Mesothelial cell of epicardium (in vitro differentiated cells): ENCODE data around the gene KLHL26. TPM values are rescaled to one million over a fixed set of nuclear protein-coding genes. Genes with fewer than 3 reads are reported as not detected.

ENCODE experiments used
- DNase-seq, 2 experiments: peaks; one replicate each; pipeline ENCODE4 v3.0.0; 2021; ENCODE audit warnings: low spot score in 2 of 2; ENCODE audit not compliant: unreplicated experiment in 2 of 2
- H3K27ac Mint-ChIP-seq: 2 replicates; pipeline ENCODE4 v1.8.0; 2021; ENCODE audit warnings: mixed read lengths
- H3K27me3 Mint-ChIP-seq: 2 replicates; pipeline ENCODE4 v1.8.0; 2021; ENCODE audit warnings: low read depth, mixed read lengths
- H3K36me3 Mint-ChIP-seq: 2 replicates; pipeline ENCODE4 v1.8.0; 2021; ENCODE audit warnings: mixed read lengths
- H3K4me1 Mint-ChIP-seq: 2 replicates; pipeline ENCODE4 v1.8.0; 2021; ENCODE audit warnings: mixed read lengths
- H3K4me3 Mint-ChIP-seq: 2 replicates; pipeline ENCODE4 v1.8.0; 2021; ENCODE audit warnings: mild to moderate bottlenecking, moderate library complexity, mixed read lengths
- H3K9me3 Mint-ChIP-seq: 2 replicates; pipeline ENCODE4 v1.8.0; 2021; ENCODE audit warnings: mixed read lengths
- CTCF ChIP-seq: fragments of 200-600 bp; sonication (generic); IDR thresholded peaks from one replicate; pipeline ENCODE4 v1.5.0; 2021; ENCODE audit warnings: antibody characterized with exemption; ENCODE audit not compliant: unreplicated experiment
- total RNA-seq: library from RNA; stranded (reverse); gene quantifications from 3 replicates; pipeline ENCODE4 v1.2.1, GENCODE V29; 2021

The KLHL26 gene
- total RNA-seq, 1 donor from 2014 or later: 12.0 TPM

GRCh38 chr19:18666784-18667183 is 30.0 kb downstream of the KLHL26 start:
- no peak for TF ChIP-seq CTCF
- H3K4me3 Mint-ChIP-seq: no peak overlapping the region
- peaks cover 5% of the 10 kb centered on the region for H3K4me1 Mint-ChIP-seq
- DNase-seq: no peak
- H3K9me3 Mint-ChIP-seq: no peaks in the 10 kb centered on the region
- H3K27ac Mint-ChIP-seq: no peak overlapping the region
- peaks cover 14% of the 10 kb centered on the region for H3K36me3 Mint-ChIP-seq
- no peaks in the 10 kb centered on the region for H3K27me3 Mint-ChIP-seq

- Mint-ChIP-seq H3K9me3 (no peaks in the 10 kb centered on the region), H3K36me3 (peaks cover 14% of the 10 kb centered on the region), H3K27me3 (no peaks in the 10 kb centered on the region), H3K4me1 (peaks cover 5% of the 10 kb centered on the region), H3K4me3 (no peak overlapping the region), H3K27ac (no peak overlapping the region)
- no peak for TF ChIP-seq CTCF
- no peak for DNase-seq
Observed at GRCh38 chr19:18667531-18668251, 30.9 kb downstream of the KLHL26 start.

GRCh38 chr19:18668252-18668631 is 31.4 kb downstream of the KLHL26 start:
- no peak for DNase-seq
- H3K4me3 Mint-ChIP-seq: no peak overlapping the region
- no peaks in the 10 kb centered on the region for H3K27me3 Mint-ChIP-seq
- no peak overlapping the region for H3K27ac Mint-ChIP-seq
- TF ChIP-seq CTCF: no peak
- H3K9me3 Mint-ChIP-seq: no peaks in the 10 kb centered on the region
- peaks cover 14% of the 10 kb centered on the region for H3K36me3 Mint-ChIP-seq
- peaks cover 5% of the 10 kb centered on the region for H3K4me1 Mint-ChIP-seq

- no peak overlapping the region for H3K4me3 Mint-ChIP-seq
- H3K36me3 Mint-ChIP-seq: peaks cover 14% of the 10 kb centered on the region
- TF ChIP-seq CTCF: no peak
- peaks cover 5% of the 10 kb centered on the region for H3K4me1 Mint-ChIP-seq
- no peaks in the 10 kb centered on the region for H3K9me3 Mint-ChIP-seq
- no peak overlapping the region for H3K27ac Mint-ChIP-seq
- no peaks in the 10 kb centered on the region for H3K27me3 Mint-ChIP-seq
- no peak for DNase-seq
Observed at GRCh38 chr19:18668744-18669523, 32.1 kb downstream of the KLHL26 start.

- peaks cover 5% of the 10 kb centered on the region for H3K4me1 Mint-ChIP-seq
- no peak for TF ChIP-seq CTCF
- DNase-seq: no peak
- H3K9me3 Mint-ChIP-seq: no peaks in the 10 kb centered on the region
- no peak overlapping the region for H3K27ac Mint-ChIP-seq
- H3K27me3 Mint-ChIP-seq: no peaks in the 10 kb centered on the region
- H3K4me3 Mint-ChIP-seq: no peak overlapping the region
- peaks cover 14% of the 10 kb centered on the region for H3K36me3 Mint-ChIP-seq
Observed at GRCh38 chr19:18669524-18669817, 32.6 kb downstream of the KLHL26 start.
